NT2/D1 (cell line): ENCODE data around the gene APOBEC3B.
"Not testable (repeated sequence)": the region's sequence is repeated elsewhere in the genome, so short reads cannot be mapped to it uniquely, and the experiment has no call there.

Experiments
- YY1 ChIP-seq: IDR thresholded peaks from 2 replicates; pipeline ENCODE4 v1.6.1; 2011; ENCODE audit not compliant: insufficient read length, insufficient read depth
- ZNF274 ChIP-seq: IDR thresholded peaks from 2 replicates; pipeline ENCODE4 v1.6.1; 2011; ENCODE audit warnings: mild to moderate bottlenecking, low read depth, low read length

GRCh38 chr22:38984784-38985757 is 2.9 kb downstream of the APOBEC3B start:
- TF ChIP-seq YY1, ZNF274: not testable (repeated sequence)
